HUDEP-2 (cell line): ENCODE measurements around the gene SLC12A9.

Experiments used
- DNase-seq, 76 experiments: peaks; one replicate each; lab custom pipeline; 2025; ENCODE audit not compliant: unreplicated experiment in 76 of 76; lab: John Stamatoyannopoulos, UW

SLC12A9 gene

GRCh38 chr7:100882201-100882600 lies 29.7 kb downstream of the SLC12A9 start:
- no peak for DNase-seq

- DNase-seq = no peak
Observed at GRCh38 chr7:100882785-100883526, 30.4 kb downstream of the SLC12A9 start.

GRCh38 chr7:100884736-100885439 lies 32.4 kb downstream of the SLC12A9 start:
- no peak for DNase-seq

- DNase-seq = no peak
Observed at GRCh38 chr7:100885440-100886141, 33.1 kb downstream of the SLC12A9 start.

- no peak for DNase-seq
Observed at GRCh38 chr7:100886142-100886935, 33.8 kb downstream of the SLC12A9 start.

GRCh38 chr7:100886936-100887515 lies 34.5 kb downstream of the SLC12A9 start:
- no peak for DNase-seq

GRCh38 chr7:100887516-100888290 lies 35.2 kb downstream of the SLC12A9 start:
- peak in 48 of 76 experiments; percentile 7 to 68 (median 37) for DNase-seq

- peak in 1 of 76 experiments; percentile 19 for DNase-seq
Observed at GRCh38 chr7:100888291-100888987, 35.9 kb downstream of the SLC12A9 start.

GRCh38 chr7:100888988-100889750 lies 36.7 kb downstream of the SLC12A9 start, which contains the start of gene UFSP1:
TSS of gene UFSP1 (minus strand) at chr7:100889715. CDS start at chr7:100889271, 444 bp downstream.
- DNase-seq = peak in 7 of 76 experiments; percentile 41 to 89 (median 67)

- peak in 1 of 76 experiments; percentile 60 for DNase-seq
Observed at GRCh38 chr7:100890653-100891567, 38.4 kb downstream of the SLC12A9 start.

GRCh38 chr7:100891568-100892247 lies 39.2 kb downstream of the SLC12A9 start:
- DNase-seq = peak in 1 of 76 experiments; percentile 3

- DNase-seq = no peak
Observed at GRCh38 chr7:100892364-100893317, 40.1 kb downstream of the SLC12A9 start.

- no peak for DNase-seq
Observed at GRCh38 chr7:100893318-100893895, 40.9 kb downstream of the SLC12A9 start.

- DNase-seq = peak in 75 of 76 experiments; percentile 31 to 91 (median 80)
Observed at GRCh38 chr7:100893910-100894721, 41.6 kb downstream of the SLC12A9 start.
